H1 (cell line): ENCODE measurements around the gene PTPRJ. TPM values are rescaled to one million over a fixed set of nuclear protein-coding genes. Genes with fewer than 3 reads are reported as not detected.

Experiments
- CTCF ChIA-PET: fragments of 300-600 bp; sonication (Branson Sonifier 250); formaldehyde crosslinking; loops from one replicate; lab custom pipeline; 2021; ENCODE audit not compliant: partially characterized antibody; lab: Charles Lee
- POLR2A ChIA-PET: fragments of 300-600 bp; sonication (Branson Sonifier 250); formaldehyde crosslinking; loops from one replicate; lab custom pipeline; 2021; ENCODE audit warnings: inconsistent platforms; ENCODE audit not compliant: partially characterized antibody; lab: Charles Lee
- DNase-seq, 2 experiments: peaks; one replicate each; pipeline versions ENCODE4 v3.0.0 to v3.0.0-alpha.2; 2010 to 2022; ENCODE audit warnings: low spot score in 2 of 2, low read depth in 1 of 2, mixed read lengths in 1 of 2
- FAIRE-seq: peaks from 2 replicates; lab custom pipeline; 2011; peaks lifted over from hg19 to GRCh38; lab: Jason Lieb, UNC
- H2AFZ ChIP-seq: 2 replicates; pipeline ENCODE4 v1.8.1; 2012; ENCODE audit warnings: low read length, inconsistent platforms
- H2AK5ac ChIP-seq: 2 replicates; pipeline ENCODE4 v1.6.1; 2013; ENCODE audit warnings: low read depth, low read length
- H2BK120ac ChIP-seq: replicated peaks from 2 replicates; pipeline ENCODE3; 2013; ENCODE audit warnings: low read depth, low read length, inconsistent platforms
- H2BK12ac ChIP-seq: 2 replicates; pipeline ENCODE4 v1.6.1; 2013; ENCODE audit warnings: low read depth, low read length
- H2BK15ac ChIP-seq: 2 replicates; pipeline ENCODE4 v1.6.1; 2013; ENCODE audit warnings: low read length
- H2BK20ac ChIP-seq: 2 replicates; pipeline ENCODE4 v1.6.1; 2013; ENCODE audit warnings: low read length
- H2BK5ac ChIP-seq: 2 replicates; pipeline ENCODE4 v1.6.1; 2013; ENCODE audit warnings: low read depth, low read length
- H3K14ac ChIP-seq: 2 replicates; pipeline ENCODE4 v1.6.1; 2013; ENCODE audit warnings: inconsistent platforms; ENCODE audit not compliant: insufficient read length
- H3K18ac ChIP-seq: 2 replicates; pipeline ENCODE4 v1.6.1; 2013; ENCODE audit warnings: low read length; ENCODE audit errors: extremely low read depth
- H3K23ac ChIP-seq: 2 replicates; pipeline ENCODE4 v1.6.1; 2013; ENCODE audit warnings: inconsistent platforms; ENCODE audit not compliant: insufficient read length
- H3K23me2 ChIP-seq: 2 replicates; pipeline ENCODE4 v1.6.1; 2013; ENCODE audit warnings: low read depth, low read length
- H3K27ac ChIP-seq: 2 replicates; pipeline ENCODE4 v1.6.1; 2011; ENCODE audit warnings: low read depth, low read length, inconsistent platforms
- H3K27me3 ChIP-seq, 4 experiments: replicated peaks in 1 of 4; 1 replicate in 1 of 4; 2 replicates in 3 of 4; pipeline versions ENCODE4 v1.6.1 to v1.8.1; 2011 to 2013; ENCODE audit warnings: low read length in 3 of 4, mild to moderate bottlenecking in 3 of 4, inconsistent platforms in 2 of 4, mixed read lengths in 2 of 4, moderate library complexity in 1 of 4; ENCODE audit not compliant: control insufficient read depth in 3 of 4, insufficient read depth in 3 of 4; ENCODE audit errors: extremely low read depth in 1 of 4
- H3K36me3 ChIP-seq, 4 experiments: 2 replicates each; pipeline versions ENCODE4 v1.6.1 to v1.8.1; 2011 to 2013; ENCODE audit warnings: mild to moderate bottlenecking in 4 of 4, low read length in 3 of 4, moderate library complexity in 2 of 4, control low read depth in 1 of 4, inconsistent platforms in 1 of 4; ENCODE audit not compliant: insufficient read depth in 4 of 4, control insufficient read depth in 2 of 4
- H3K4ac ChIP-seq: replicated peaks from 2 replicates; pipeline ENCODE3; 2013; ENCODE audit warnings: low read length, low read depth, mixed read lengths, inconsistent platforms; ENCODE audit not compliant: insufficient read length
- H3K4me1 ChIP-seq, 4 experiments: replicated peaks in 1 of 4; 1 replicate in 1 of 4; 2 replicates in 3 of 4; pipeline versions ENCODE4 v1.6.1 to v1.8.1; 2011 to 2013; ENCODE audit warnings: low read length in 3 of 4, inconsistent platforms in 2 of 4, mixed read lengths in 1 of 4; ENCODE audit not compliant: insufficient read depth in 4 of 4, control insufficient read depth in 3 of 4
- H3K4me2 ChIP-seq, 2 experiments: 2 replicates each; pipeline versions ENCODE4 v1.6.1 to v1.8.1; 2011 to 2013; ENCODE audit warnings: low read depth in 2 of 2, low read length in 2 of 2, control low read depth in 1 of 2, inconsistent platforms in 1 of 2, mild to moderate bottlenecking in 1 of 2; ENCODE audit not compliant: insufficient read depth in 1 of 2
- H3K4me3 ChIP-seq, 4 experiments: fragments of 200-600, 300-600 bp in 1 of 4; sonication (generic), shearing (Covaris generic), sonication (Bioruptor Twin) in 1 of 4; 2 replicates each; pipeline versions ENCODE4 v1.5.1 to v1.8.1; 2011 to 2016; ENCODE audit warnings: low read length in 4 of 4, low read depth in 3 of 4, control low read depth in 2 of 4, inconsistent platforms in 2 of 4, mild to moderate bottlenecking in 2 of 4, mixed read lengths in 1 of 4, moderate library complexity in 1 of 4; ENCODE audit not compliant: insufficient read depth in 2 of 4; ENCODE audit errors: extremely low read depth in 1 of 4
- H3K56ac ChIP-seq: replicated peaks from 2 replicates; pipeline ENCODE3; 2013; ENCODE audit warnings: low read depth, mild to moderate bottlenecking, mixed read lengths, low read length, inconsistent platforms; ENCODE audit not compliant: insufficient read length
- H3K79me1 ChIP-seq: 2 replicates; pipeline ENCODE4 v1.6.1; 2013; ENCODE audit warnings: low read depth, low read length, control low read depth
- H3K79me2 ChIP-seq, 2 experiments: 2 replicates each; pipeline versions ENCODE4 v1.6.1 to v1.8.1; 2012 to 2013; ENCODE audit warnings: low read length in 2 of 2, mild to moderate bottlenecking in 2 of 2, inconsistent platforms in 1 of 2; ENCODE audit not compliant: insufficient read depth in 2 of 2, control insufficient read depth in 1 of 2
- H3K9ac ChIP-seq, 4 experiments: replicated peaks in 1 of 4; 1 replicate in 1 of 4; 2 replicates in 3 of 4; pipeline versions ENCODE4 v1.6.1 to v1.8.1; 2011 to 2013; ENCODE audit warnings: low read depth in 3 of 4, low read length in 3 of 4, control low read depth in 2 of 4, mild to moderate bottlenecking in 2 of 4, moderate library complexity in 2 of 4, inconsistent platforms in 1 of 4; ENCODE audit errors: extremely low read depth in 1 of 4
- H3K9me3 ChIP-seq, 2 experiments: 2 replicates each; pipeline versions ENCODE4 v1.6.1 to v1.8.1; 2012 to 2013; ENCODE audit warnings: mild to moderate bottlenecking in 2 of 2, moderate library complexity in 2 of 2, control low read depth in 1 of 2, inconsistent platforms in 1 of 2, low read depth in 1 of 2, low read length in 1 of 2, mixed read lengths in 1 of 2; ENCODE audit not compliant: insufficient read depth in 2 of 2
- H4K20me1 ChIP-seq, 2 experiments: replicated peaks in 1 of 2; 2 replicates each; pipeline versions ENCODE3 to v1.8.1; 2011 to 2013; ENCODE audit warnings: inconsistent platforms in 2 of 2, low read length in 2 of 2, mild to moderate bottlenecking in 1 of 2; ENCODE audit not compliant: insufficient read depth in 2 of 2, control insufficient read depth in 1 of 2
- H4K5ac ChIP-seq: 2 replicates; pipeline ENCODE4 v1.6.1; 2013; ENCODE audit warnings: low read length, low read depth, mixed read lengths, inconsistent platforms; ENCODE audit not compliant: insufficient read length
- H4K8ac ChIP-seq: 2 replicates; pipeline ENCODE4 v1.8.0; 2013; ENCODE audit warnings: mild to moderate bottlenecking, moderate library complexity, low read length, inconsistent platforms; ENCODE audit not compliant: insufficient read depth; ENCODE audit errors: extremely low read depth
- H4K91ac ChIP-seq: replicated peaks from 2 replicates; pipeline ENCODE3; 2013; ENCODE audit warnings: low read length, mixed read lengths, inconsistent platforms; ENCODE audit not compliant: insufficient read length
- BRCA1 ChIP-seq: IDR thresholded peaks from 2 replicates; pipeline ENCODE4 v1.6.1; 2012; ENCODE audit warnings: low read depth, low read length, improper control_type of control experiment
- CBX5 ChIP-seq: fragments of 300-800, 300-1000 bp; sonication (generic); IDR thresholded peaks from 2 replicates; pipeline ENCODE4 v1.7.1; 2016; ENCODE audit warnings: antibody characterized with exemption, low read length, low read depth
- HDAC6 ChIP-seq: IDR thresholded peaks from one replicate; pipeline ENCODE4 v1.7.1; 2012; ENCODE audit warnings: low read depth, mild to moderate bottlenecking, inconsistent platforms, low read length, moderate library complexity
- KDM4A ChIP-seq: IDR thresholded peaks from one replicate; pipeline ENCODE4 v1.7.1; 2012; ENCODE audit warnings: low read depth, mild to moderate bottlenecking, moderate library complexity, low read length, inconsistent platforms; ENCODE audit not compliant: severe bottlenecking
- NANOG ChIP-seq: IDR thresholded peaks from 2 replicates; pipeline ENCODE4 v1.6.1; 2011; ENCODE audit warnings: low read length, low read depth, mild to moderate bottlenecking, inconsistent platforms; ENCODE audit not compliant: insufficient read depth, poor library complexity, severe bottlenecking
- RAD21 ChIP-seq, 2 experiments: IDR thresholded peaks in 1 of 2; conservative IDR thresholded peaks in 1 of 2; 2 replicates each; pipeline ENCODE4 v1.6.1; 2011; ENCODE audit warnings: low read depth in 2 of 2, low read length in 2 of 2, improper control_type of control experiment in 1 of 2, inconsistent platforms in 1 of 2, mild to moderate bottlenecking in 1 of 2, moderate library complexity in 1 of 2
- SIN3A ChIP-seq, 2 experiments: IDR thresholded peaks in 1 of 2; conservative IDR thresholded peaks in 1 of 2; 2 replicates each; pipeline ENCODE4 v1.6.1; 2011 to 2012; ENCODE audit warnings: low read length in 2 of 2, improper control_type of control experiment in 1 of 2, low read depth in 1 of 2, mild to moderate bottlenecking in 1 of 2
- SIRT6 ChIP-seq: IDR thresholded peaks from one replicate; pipeline ENCODE4 v1.7.1; 2012; ENCODE audit warnings: low read length, inconsistent platforms
- ZNF274 ChIP-seq: IDR thresholded peaks from 2 replicates; pipeline ENCODE4 v1.7.0; 2012; ENCODE audit warnings: low read length, borderline replicate concordance; ENCODE audit errors: extremely low read depth
- WGBS, 2 experiments: shearing (Covaris generic) in 1 of 2; methylation state at CpG; one replicate each; pipeline versions ENCODE4 v1.1.6 to v1.1.7; 2013 to 2015; ENCODE audit warnings: low lambda C conversion rate in 2 of 2, mixed read lengths in 2 of 2, inconsistent platforms in 1 of 2, low coverage in 1 of 2, missing lambda C conversion rate in 1 of 2; ENCODE audit not compliant: insufficient replicate concordance in 2 of 2, insufficient coverage in 1 of 2, insufficient read length in 1 of 2; ENCODE audit errors: extremely low coverage in 1 of 2, missing lambda C conversion rate in 1 of 2; 5-methylcytosine and 5-hydroxymethylcytosine counted together
- polyA plus RNA-seq, 7 experiments: library from polyadenylated mRNA; depleted of rRNA in 3 of 7; stranded (reverse) in 5 of 7; unstranded in 2 of 7; fragments of >200 nt in 5 of 7; fragments of 200-250 nt in 2 of 7; gene quantifications; 1 replicate in 5 of 7; 2 replicates in 1 of 7; 4 replicates in 1 of 7; pipeline versions ENCODE4 v1.2.1 to v1.2.3, GENCODE V29; 2011 to 2013; ENCODE audit warnings: missing spikeins in 2 of 7, mixed read lengths in 2 of 7
- total RNA-seq: library from RNA; stranded (reverse); fragmentation: NEBNext Ultra II Directional; extraction: Animal tissue kit (Norgen Biotek cat#: 25700); gene quantifications from 2 replicates; pipeline ENCODE4 v1.2.1, GENCODE V29; 2021
- TF ChIP-seq, protein P1 (sequence below): IDR thresholded peaks from 2 replicates; pipeline ENCODE4 v1.6.1; 2012; ENCODE audit warnings: low read length, inconsistent platforms

Gene PTPRJ
- total and polyA plus RNA-seq, 2 of the 8 experiments (the other 6 are each of a cell fraction or from before 2014, with no cell fraction given) = 4.4 to 22.6 TPM

DNA sequence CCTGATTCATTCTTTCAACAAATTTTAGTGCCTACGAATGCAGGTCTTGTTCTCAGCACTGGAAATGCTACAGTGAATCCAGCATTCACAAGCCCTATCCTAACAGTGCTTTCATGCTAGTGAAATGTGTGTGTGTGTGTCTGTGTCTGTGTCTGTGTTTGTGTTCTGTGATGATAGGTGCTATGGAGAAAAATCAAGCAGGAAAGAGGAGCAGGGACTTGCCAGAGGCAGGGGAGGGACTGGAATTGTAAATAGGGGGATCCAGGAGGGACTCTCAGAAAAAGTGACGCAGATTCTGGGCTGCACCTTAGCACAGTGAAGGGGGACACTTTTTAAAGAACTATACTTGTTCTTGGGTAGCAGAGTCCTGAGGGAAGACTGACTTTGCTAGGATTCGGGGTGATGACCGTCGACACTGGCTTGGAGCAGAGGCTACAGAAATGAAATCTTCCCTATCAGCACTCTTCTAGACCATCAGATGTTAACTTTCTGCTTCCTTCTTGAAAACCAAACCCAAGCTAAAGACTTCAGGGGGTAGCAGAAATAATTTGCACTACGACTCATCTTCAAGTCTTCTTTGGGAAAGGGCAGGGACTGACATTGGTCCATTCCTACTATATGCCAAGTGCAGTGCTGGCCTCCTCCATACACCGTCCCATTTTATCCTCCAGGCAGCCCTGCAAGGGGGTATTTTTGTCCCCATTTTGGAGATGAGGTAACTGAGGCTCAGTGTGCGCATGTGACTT lies 39.3 kb upstream of the PTPRJ start:
- H3K56ac ChIP-seq = no peak overlapping the region
- POLR2A ChIA-PET = no interaction called here
- TF ChIP-seq SIN3A (conservative IDR thresholded peaks at IDR 0.05 in 1 of 2, IDR thresholded peaks at IDR 0.05 in 1 of 2; ENCODE audit: low read depth in 1 of 2, low read length in 2 of 2) (no peak), ZNF274 (no peak), NANOG (no peak), CBX5 (no peak), BRCA1 (no peak), SIRT6 (no peak), RAD21 (IDR thresholded peaks at IDR 0.05 in 1 of 2, conservative IDR thresholded peaks at IDR 0.05 in 1 of 2; ENCODE audit: low read depth in 2 of 2, low read length in 2 of 2) (no peak), HDAC6 (no peak), KDM4A (no peak)
- TF ChIP-seq, protein P1, sequence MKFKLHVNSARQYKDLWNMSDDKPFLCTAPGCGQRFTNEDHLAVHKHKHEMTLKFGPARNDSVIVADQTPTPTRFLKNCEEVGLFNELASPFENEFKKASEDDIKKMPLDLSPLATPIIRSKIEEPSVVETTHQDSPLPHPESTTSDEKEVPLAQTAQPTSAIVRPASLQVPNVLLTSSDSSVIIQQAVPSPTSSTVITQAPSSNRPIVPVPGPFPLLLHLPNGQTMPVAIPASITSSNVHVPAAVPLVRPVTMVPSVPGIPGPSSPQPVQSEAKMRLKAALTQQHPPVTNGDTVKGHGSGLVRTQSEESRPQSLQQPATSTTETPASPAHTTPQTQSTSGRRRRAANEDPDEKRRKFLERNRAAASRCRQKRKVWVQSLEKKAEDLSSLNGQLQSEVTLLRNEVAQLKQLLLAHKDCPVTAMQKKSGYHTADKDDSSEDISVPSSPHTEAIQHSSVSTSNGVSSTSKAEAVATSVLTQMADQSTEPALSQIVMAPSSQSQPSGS = no peak

More for the DNA sequence above, 39.3 kb upstream of the PTPRJ start:
- H3K79me2 ChIP-seq = no peaks in the 10 kb centered on the region
- H3K18ac ChIP-seq = no peak overlapping the region
- FAIRE-seq (no peak), DNase-seq (no peak)
- H3K4ac ChIP-seq = no peak overlapping the region
- H3K14ac ChIP-seq = no peak overlapping the region
- H3K23ac ChIP-seq = no peak overlapping the region
- WGBS, 2 experiments = 83% methylated on average over 8 of the region's 8 CpGs; no CpG with 5 or more reads in 1 of the 2 experiments
- no peak overlapping the region for H4K91ac ChIP-seq
- no peaks in the 10 kb centered on the region for H3K36me3 ChIP-seq
- H2BK5ac ChIP-seq = no peak overlapping the region
- no peaks in the 10 kb centered on the region for H4K20me1 ChIP-seq
- H2BK120ac ChIP-seq = no peak overlapping the region
- H3K9ac ChIP-seq = no peak overlapping the region
- no peaks in the 10 kb centered on the region for H3K79me1 ChIP-seq
- no peak overlapping the region for H2AK5ac ChIP-seq
- no peak overlapping the region for H4K5ac ChIP-seq
- CTCF ChIA-PET = interaction anchor here (0.5 to 17.4 kb wide), 7 partner anchors 9 to 279 kb away, joined by 3 to 172 read pairs (median 4); no protein-coding TSS in a partner anchor
- 0 out of 2 replicates have a peak, but pooled peaks cover 4% of the 10 kb centered on the region for H3K23me2 ChIP-seq
- no peaks in the 10 kb centered on the region for H3K9me3 ChIP-seq
- no peak overlapping the region for H3K4me3 ChIP-seq
- no peak overlapping the region for H2AFZ ChIP-seq
- H3K4me1 ChIP-seq = peaks cover 0 to 7% (median 6%) of the 10 kb centered on the region in 4 experiments; a peak in 4 of 7 replicates
- no peak overlapping the region for H4K8ac ChIP-seq
- H3K27ac ChIP-seq = no peak overlapping the region
- no peak overlapping the region for H3K4me2 ChIP-seq
- no peak overlapping the region for H2BK15ac ChIP-seq
- no peak overlapping the region; the same call in 1 of the 2 replicates for H2BK20ac ChIP-seq
- no peaks in the 10 kb centered on the region for H3K27me3 ChIP-seq
- H2BK12ac ChIP-seq = no peak overlapping the region
